Fibroblast of the aortic adventitia (primary cell): ENCODE results near the gene SMYD5. TPM values are rescaled to one million over a fixed set of nuclear protein-coding genes. Genes with fewer than 3 reads are reported as not detected.
"Not testable (repeated sequence)": the region's sequence is repeated elsewhere in the genome, so short reads cannot be mapped to it uniquely, and the experiment has no call there.

Experiments
- DNase-seq: peaks from one replicate; pipeline ENCODE4 v3.0.0-alpha.2; 2010; ENCODE audit warnings: low read depth
- H3K4me3 ChIP-seq: 2 replicates; pipeline ENCODE4 v1.5.1; 2011; ENCODE audit warnings: low read depth, mild to moderate bottlenecking, control low read depth, low read length, moderate library complexity
- CTCF ChIP-seq: IDR thresholded peaks from 2 replicates; pipeline ENCODE4 v1.5.1; 2011; ENCODE audit warnings: mild to moderate bottlenecking, low read length, control low read depth, inconsistent platforms; ENCODE audit not compliant: insufficient read depth
- total RNA-seq: library from RNA; depleted of rRNA; stranded (reverse); fragments of >200 nt; gene quantifications from 2 replicates; pipeline ENCODE4 v1.2.3, GENCODE V29; 2012; ENCODE audit warnings: low replicate concordance

SMYD5 gene
- total RNA-seq, 1 donor, result 21.1 TPM

- DNase-seq, result no peak
- no peak for TF ChIP-seq CTCF
- H3K4me3 ChIP-seq, result no peak overlapping the region
These were observed 26.5 kb upstream of the SMYD5 start for GRCh38 chr2:73187549-73187948.

GRCh38 chr2:73197579-73197978 lies 16.5 kb upstream of the SMYD5 start:
- no peak for TF ChIP-seq CTCF
- H3K4me3 ChIP-seq, result no peak overlapping the region
- no peak for DNase-seq

- not testable (repeated sequence) for H3K4me3 ChIP-seq, DNase-seq
These were observed 13.8 kb upstream of the SMYD5 start for GRCh38 chr2:73200281-73200680.

- TF ChIP-seq CTCF, result no peak
- no peak within 1 kb of the TSS for H3K4me3 ChIP-seq
- DNase-seq, result no peak
These were observed 11.6 kb upstream of the SMYD5 start, which contains the start of gene NOTO for GRCh38 chr2:73202156-73203054. NOTO (plus strand) TSS chr2:73202574; CDS start chr2:73202667, 93 bp downstream.

- H3K4me3 ChIP-seq, result no peak overlapping the region
- DNase-seq, result no peak
- no peak for TF ChIP-seq CTCF
These were observed 10.9 kb upstream of the SMYD5 start for GRCh38 chr2:73203055-73203681.

GRCh38 chr2:73205611-73206010 lies 8.4 kb upstream of the SMYD5 start:
- no peak overlapping the region for H3K4me3 ChIP-seq
- DNase-seq, result no peak
- no peak for TF ChIP-seq CTCF

- no peak for DNase-seq
- TF ChIP-seq CTCF, result no peak
- no peak overlapping the region for H3K4me3 ChIP-seq
These were observed 5.8 kb upstream of the SMYD5 start for GRCh38 chr2:73208258-73208657.
